Fibroblast of the aortic adventitia (primary cell): ENCODE results near the gene TMEM217. TPM values are rescaled to one million over a fixed set of nuclear protein-coding genes. Genes with fewer than 3 reads are reported as not detected.
"Not testable (repeated sequence)": the region's sequence is repeated elsewhere in the genome, so short reads cannot be mapped to it uniquely, and the experiment has no call there.

Source experiments
- DNase-seq: peaks from one replicate; pipeline ENCODE4 v3.0.0-alpha.2; 2010; ENCODE audit warnings: low read depth
- H3K4me3 ChIP-seq: 2 replicates; pipeline ENCODE4 v1.5.1; 2011; ENCODE audit warnings: low read depth, mild to moderate bottlenecking, control low read depth, low read length, moderate library complexity
- total RNA-seq: library from RNA; depleted of rRNA; stranded (reverse); fragments of >200 nt; gene quantifications from 2 replicates; pipeline ENCODE4 v1.2.3, GENCODE V29; 2012; ENCODE audit warnings: low replicate concordance
- TF ChIP-seq, protein P1 (sequence below): IDR thresholded peaks from 2 replicates; pipeline ENCODE4 v1.5.1; 2011; ENCODE audit warnings: mild to moderate bottlenecking, low read length, control low read depth, inconsistent platforms; ENCODE audit not compliant: insufficient read depth

The TMEM217 gene
- total RNA-seq, 1 donor: 0.09 TPM

DNA sequence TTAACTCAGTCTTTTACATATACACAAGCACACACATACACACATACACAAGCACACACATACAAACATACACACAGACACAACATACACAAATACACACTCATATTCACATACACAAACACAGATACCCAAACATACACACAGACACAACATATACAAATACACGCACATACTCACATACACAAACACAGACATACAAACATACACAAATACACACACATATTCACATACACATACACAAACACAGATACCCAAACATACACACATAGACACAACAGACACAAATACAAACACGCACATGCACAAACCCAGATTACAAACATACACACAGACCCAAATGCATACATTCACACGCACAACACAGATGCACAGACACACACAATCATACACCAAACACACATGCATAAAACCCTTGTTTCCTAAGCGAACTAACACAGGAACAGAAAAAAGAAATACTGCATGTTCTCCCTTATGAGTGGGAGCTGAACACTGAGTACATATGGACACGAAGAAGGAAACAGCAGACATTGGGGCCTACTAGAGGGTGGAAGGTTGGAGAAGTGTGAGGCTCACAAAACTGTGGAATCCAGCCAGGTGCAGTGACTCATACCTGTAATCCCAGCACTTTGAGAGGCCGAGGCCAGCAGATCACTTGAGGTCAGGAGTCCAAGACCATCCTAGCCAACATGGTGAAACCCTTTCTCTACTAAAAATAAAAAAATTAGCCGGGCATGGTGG is 53.8 kb downstream of the TMEM217 start:
- no peak overlapping the region for H3K4me3 ChIP-seq
- DNase-seq: peak; percentile 62
- TF ChIP-seq, protein P1, sequence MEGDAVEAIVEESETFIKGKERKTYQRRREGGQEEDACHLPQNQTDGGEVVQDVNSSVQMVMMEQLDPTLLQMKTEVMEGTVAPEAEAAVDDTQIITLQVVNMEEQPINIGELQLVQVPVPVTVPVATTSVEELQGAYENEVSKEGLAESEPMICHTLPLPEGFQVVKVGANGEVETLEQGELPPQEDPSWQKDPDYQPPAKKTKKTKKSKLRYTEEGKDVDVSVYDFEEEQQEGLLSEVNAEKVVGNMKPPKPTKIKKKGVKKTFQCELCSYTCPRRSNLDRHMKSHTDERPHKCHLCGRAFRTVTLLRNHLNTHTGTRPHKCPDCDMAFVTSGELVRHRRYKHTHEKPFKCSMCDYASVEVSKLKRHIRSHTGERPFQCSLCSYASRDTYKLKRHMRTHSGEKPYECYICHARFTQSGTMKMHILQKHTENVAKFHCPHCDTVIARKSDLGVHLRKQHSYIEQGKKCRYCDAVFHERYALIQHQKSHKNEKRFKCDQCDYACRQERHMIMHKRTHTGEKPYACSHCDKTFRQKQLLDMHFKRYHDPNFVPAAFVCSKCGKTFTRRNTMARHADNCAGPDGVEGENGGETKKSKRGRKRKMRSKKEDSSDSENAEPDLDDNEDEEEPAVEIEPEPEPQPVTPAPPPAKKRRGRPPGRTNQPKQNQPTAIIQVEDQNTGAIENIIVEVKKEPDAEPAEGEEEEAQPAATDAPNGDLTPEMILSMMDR: no peak

DNA sequence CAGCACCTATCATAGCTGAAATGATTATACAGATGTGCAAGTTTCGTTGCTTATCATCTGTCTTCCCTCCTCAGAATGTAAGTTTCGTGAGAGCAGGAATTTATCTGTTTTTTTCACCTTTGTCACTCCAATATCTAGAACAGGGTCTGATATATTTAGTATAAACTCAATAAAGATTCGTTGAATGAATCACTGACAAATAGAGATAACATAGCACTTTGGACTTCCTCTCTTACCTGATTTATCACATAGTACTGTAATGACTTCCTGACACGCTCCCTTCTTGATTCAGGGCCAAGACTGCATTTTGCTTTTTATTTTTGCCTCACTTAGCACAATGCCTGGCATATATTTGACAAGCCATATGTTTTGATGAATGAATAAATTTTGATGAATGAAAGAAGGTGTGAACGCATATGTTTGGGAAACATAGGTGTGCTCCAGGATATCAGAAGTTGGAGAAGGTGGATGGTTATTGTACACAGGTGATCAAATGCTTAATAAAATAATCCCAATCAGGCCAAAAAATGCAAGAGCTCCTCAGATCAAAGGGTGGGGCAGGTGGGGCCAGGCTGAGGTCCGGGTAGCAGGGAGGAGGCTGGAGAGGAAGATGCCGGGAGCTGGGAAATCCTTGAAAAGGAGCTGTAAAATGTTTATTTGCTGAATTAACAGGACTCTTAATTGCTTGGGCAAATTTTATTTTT is 55.0 kb downstream of the TMEM217 start:
- H3K4me3 ChIP-seq: no peak overlapping the region
- DNase-seq: no peak
- TF ChIP-seq, protein P1: no peak

DNA sequence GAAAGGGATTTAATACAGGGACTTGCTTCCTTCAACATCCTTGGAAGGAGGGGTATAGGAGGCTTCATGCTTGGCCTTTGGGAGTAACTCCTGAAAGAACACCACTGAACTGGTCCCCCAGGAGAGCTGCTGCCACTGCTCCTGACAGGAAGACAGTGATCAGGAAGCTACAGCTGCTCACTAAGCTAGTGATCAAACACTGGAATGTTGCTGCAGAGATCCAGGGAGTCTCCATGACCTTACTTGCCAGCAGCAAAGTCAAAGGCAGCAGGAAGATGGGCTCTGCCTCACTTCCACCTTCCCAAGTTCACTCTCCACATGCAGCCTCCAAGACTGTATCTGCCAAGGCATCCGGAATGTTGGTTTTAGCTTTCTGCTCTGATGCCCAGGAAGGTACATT is 56.2 kb downstream of the TMEM217 start:
- H3K4me3 ChIP-seq: no peak overlapping the region
- DNase-seq: no peak
- TF ChIP-seq, protein P1: no peak

DNA sequence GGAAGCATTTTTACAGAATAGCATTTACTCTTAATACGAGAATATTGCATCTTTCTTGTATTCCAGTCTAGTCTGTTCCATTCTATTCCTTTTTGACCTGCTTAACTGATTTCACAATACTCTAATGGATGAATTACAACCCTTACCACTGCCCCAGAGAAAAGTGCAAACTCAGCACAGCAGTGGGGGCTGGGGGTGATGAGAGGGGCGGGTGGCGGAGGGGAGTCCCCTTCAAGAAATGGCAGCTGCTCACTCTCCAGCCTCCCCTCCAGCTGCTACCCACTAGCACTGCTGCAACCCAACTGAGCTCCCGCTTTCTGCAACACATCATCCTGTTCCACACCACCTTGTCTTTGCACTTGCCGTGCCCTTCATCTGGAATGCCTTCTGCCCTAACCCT is 57.9 kb downstream of the TMEM217 start:
- TF ChIP-seq, protein P1: no peak
- H3K4me3 ChIP-seq: no peak overlapping the region
- no peak for DNase-seq

DNA sequence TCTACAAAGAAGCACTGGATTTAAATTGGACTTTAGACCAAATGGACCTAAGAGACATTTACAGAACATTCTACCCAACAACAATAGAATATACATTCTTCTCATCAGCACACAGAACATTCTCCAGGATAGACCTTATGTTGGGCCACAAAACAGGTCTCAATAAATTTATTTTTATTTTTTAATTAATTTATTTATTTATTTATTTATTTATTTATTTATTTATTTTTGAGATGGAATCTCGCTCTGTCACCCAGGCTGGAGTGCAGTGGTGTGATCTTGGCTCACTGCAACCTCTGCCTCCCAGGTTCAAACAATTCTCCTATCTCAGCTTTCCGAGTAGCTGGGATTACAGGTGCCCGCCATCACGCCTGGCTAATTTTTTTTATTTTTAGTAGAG is 61.5 kb downstream of the TMEM217 start:
- not testable (repeated sequence) for DNase-seq, H3K4me3 ChIP-seq

DNA sequence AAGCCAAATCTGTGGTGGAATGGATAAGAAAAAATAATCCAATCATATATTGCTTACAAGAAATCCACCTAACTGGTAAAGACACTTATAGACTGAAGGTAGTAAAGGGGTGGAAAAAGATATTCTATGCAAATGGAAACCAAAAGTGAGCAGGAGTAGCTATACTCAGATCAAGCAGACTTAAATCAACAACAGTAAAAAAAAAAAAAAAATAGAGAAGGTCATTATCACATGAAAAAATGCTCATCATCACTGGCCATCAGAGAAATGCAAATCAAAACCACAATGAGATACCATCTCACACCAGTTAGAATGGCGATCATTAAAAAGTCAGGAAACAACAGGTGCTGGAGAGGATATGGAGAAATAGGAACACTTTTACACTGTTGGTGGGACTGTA is 63.1 kb downstream of the TMEM217 start:
- DNase-seq, H3K4me3 ChIP-seq: not testable (repeated sequence)

DNA sequence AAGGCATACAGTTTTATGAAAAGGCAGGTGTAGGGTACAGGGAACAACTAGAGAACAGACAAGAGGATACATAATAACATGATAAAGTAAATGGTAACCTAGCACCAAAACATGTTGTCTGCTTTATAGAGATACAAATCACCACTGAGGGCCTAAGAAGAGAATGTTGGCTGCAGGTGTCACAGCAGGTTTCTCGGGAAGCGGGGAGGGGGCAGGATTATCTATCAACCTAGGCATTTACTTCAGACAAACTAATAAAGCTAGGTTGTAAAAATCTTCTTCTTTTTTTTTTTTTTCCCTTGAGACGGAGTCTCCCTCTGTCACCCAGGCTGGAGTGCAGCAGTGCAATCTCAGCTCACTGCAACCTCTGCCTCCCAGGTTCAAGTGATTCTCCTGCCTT is 65.3 kb downstream of the TMEM217 start:
- no peak for DNase-seq
- TF ChIP-seq, protein P1: no peak
- no peak overlapping the region for H3K4me3 ChIP-seq

DNA sequence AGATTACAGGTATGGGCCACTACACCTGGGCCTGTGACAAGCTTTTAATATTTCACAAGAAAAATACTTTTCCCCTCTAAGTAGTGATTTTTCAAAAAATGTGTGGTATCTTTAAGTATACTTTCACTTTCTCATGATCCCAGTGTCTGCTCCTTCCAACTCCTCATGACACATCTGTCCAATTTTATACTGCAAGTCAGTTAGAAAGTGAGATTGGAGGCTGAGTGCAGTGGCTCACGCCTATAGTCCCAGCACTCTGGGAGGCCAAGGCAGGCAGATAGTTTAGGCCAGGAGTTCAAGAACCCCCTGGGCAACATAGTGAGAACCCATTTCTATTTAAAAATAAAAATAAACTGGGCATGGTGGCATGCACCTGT is 67.8 kb downstream of the TMEM217 start:
- DNase-seq: peak; percentile 43

More for the DNA sequence above, 67.8 kb downstream of the TMEM217 start:
- TF ChIP-seq, protein P1: no peak
- H3K4me3 ChIP-seq: no peak overlapping the region
